Body of pancreas (tissue), 4 donors: ENCODE results near the gene PIKFYVE.
"Not testable (repeated sequence)": the region's sequence is repeated elsewhere in the genome, so short reads cannot be mapped to it uniquely, and the experiment has no call there.

Experiments used
- POLR2A ChIP-seq, 3 donors: fragments of 450-650 bp; IDR thresholded peaks; one replicate each; pipeline ENCODE4 v1.6.1; 2016; ENCODE audit warnings: antibody characterized with exemption in 3 of 3, mild to moderate bottlenecking in 2 of 3
- TF ChIP-seq, protein P1 (sequence below), 7 experiments: fragments of 450-650 bp in 4 of 7; fragments of 200-600 bp in 3 of 7; sonication (generic) in 3 of 7; IDR thresholded peaks; one replicate each; pipeline ENCODE4 v1.5.1; 2016 to 2019; ENCODE audit warnings: antibody characterized with exemption in 7 of 7

DNA sequence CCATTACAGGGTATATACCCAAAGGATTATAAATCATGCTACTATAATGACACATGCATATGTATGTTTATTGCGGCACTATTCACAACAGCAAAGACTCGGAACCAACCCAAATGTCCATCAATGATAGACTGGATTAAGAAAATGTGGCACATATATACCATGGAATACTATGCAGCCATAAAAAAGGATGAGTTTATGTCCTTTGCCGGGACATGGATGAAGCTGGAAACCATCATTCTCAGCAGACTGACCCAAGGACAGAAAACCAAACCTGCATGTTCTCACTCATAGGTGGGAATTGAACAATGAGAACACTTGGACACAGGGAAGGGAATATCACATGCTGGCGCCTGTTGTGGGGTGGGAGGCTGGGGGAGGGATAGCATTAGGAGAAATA, 130.7 kb downstream of the PIKFYVE start:
- TF ChIP-seq POLR2A (IDR thresholded peaks at IDR 0.05) = not testable (repeated sequence)
- TF ChIP-seq, protein P1, sequence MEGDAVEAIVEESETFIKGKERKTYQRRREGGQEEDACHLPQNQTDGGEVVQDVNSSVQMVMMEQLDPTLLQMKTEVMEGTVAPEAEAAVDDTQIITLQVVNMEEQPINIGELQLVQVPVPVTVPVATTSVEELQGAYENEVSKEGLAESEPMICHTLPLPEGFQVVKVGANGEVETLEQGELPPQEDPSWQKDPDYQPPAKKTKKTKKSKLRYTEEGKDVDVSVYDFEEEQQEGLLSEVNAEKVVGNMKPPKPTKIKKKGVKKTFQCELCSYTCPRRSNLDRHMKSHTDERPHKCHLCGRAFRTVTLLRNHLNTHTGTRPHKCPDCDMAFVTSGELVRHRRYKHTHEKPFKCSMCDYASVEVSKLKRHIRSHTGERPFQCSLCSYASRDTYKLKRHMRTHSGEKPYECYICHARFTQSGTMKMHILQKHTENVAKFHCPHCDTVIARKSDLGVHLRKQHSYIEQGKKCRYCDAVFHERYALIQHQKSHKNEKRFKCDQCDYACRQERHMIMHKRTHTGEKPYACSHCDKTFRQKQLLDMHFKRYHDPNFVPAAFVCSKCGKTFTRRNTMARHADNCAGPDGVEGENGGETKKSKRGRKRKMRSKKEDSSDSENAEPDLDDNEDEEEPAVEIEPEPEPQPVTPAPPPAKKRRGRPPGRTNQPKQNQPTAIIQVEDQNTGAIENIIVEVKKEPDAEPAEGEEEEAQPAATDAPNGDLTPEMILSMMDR (IDR thresholded peaks at IDR 0.05) = not testable (repeated sequence)
